Measurements from ENCODE around the gene PLCB1. TPM values are rescaled to one million over a fixed set of nuclear protein-coding genes. Genes with fewer than 3 reads are reported as not detected.

The PLCB1 gene
- total RNA-seq, 2 experiments from 2014 or later = 2.2 to 2.8 TPM

DNA sequence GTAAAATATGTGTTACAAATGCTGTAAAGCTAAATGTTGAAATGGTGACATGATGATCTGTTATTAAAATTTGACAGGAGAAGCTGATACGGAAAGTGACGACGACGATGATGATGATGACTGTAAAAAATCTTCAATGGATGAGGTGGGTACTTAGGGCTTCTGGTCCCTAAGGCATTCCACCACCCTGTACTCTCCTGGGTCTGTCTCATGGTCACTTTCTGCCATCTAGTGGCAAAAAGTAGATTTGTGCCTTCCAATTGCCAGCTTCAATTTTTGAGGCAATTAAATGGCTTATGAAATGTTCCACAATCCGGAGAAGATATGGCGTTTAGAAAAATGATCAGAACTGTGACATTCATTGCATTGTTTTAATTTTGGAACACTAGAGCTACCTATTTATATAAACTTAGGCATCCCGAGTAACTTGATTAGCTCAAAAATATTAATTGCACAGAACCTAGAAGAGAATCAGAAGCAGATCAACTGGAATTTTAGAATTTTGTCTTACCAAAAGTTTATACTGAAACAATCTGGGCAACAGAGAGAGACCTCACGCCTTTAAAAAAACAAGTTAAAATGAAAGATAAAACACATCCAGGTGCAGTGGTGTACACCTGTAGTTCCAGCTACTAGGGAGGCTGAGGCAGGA is 590.3 kb downstream of the PLCB1 start:
- Mint-ChIP-seq H3K9me3 (no peaks in the 10 kb centered on the region), H3K27me3 (peaks cover 3% of the 10 kb centered on the region), H3K27ac (no peak overlapping the region), H3K4me3 (no peak overlapping the region), H3K4me1 (no peaks in the 10 kb centered on the region), H3K36me3 (no peaks in the 10 kb centered on the region)
- no peak for DNase-seq

GRCh38 chr20:8723296-8723695 is 591.2 kb downstream of the PLCB1 start:
- DNase-seq = no peak
- H3K9me3 Mint-ChIP-seq = no peaks in the 10 kb centered on the region
- H3K36me3 Mint-ChIP-seq = no peaks in the 10 kb centered on the region
- peaks cover 3% of the 10 kb centered on the region for H3K27me3 Mint-ChIP-seq
- no peak overlapping the region for H3K27ac Mint-ChIP-seq
- no peak overlapping the region for H3K4me3 Mint-ChIP-seq
- H3K4me1 Mint-ChIP-seq = no peaks in the 10 kb centered on the region

GRCh38 chr20:8724884-8725283 is 592.8 kb downstream of the PLCB1 start:
- Mint-ChIP-seq H3K27me3 (peaks cover 3% of the 10 kb centered on the region), H3K27ac (no peak overlapping the region), H3K36me3 (no peaks in the 10 kb centered on the region), H3K4me3 (no peak overlapping the region), H3K4me1 (no peaks in the 10 kb centered on the region), H3K9me3 (no peaks in the 10 kb centered on the region)
- no peak for DNase-seq

DNA sequence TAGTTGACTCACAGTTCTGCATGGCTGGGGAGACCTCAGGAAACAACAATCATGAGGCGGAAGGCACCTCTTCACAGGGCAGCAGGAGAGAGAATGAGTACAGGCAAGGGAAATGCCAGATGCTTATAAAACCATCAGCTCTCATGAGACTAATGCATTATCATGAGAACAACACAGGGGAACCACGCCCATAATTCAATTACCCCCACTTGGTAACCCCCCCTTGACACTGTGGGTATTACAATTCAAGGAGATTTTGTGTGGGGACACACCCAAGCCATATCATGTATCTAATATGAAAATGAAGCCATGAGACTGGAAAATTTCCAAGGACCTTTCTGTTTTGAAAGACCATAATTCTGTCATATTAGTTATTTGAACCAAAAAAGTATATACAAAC is 594.4 kb downstream of the PLCB1 start:
- H3K27me3 Mint-ChIP-seq = peaks cover 3% of the 10 kb centered on the region
- no peaks in the 10 kb centered on the region for H3K9me3 Mint-ChIP-seq
- H3K4me3 Mint-ChIP-seq = no peak overlapping the region
- H3K4me1 Mint-ChIP-seq = no peaks in the 10 kb centered on the region
- no peaks in the 10 kb centered on the region for H3K36me3 Mint-ChIP-seq
- DNase-seq = no peak
- H3K27ac Mint-ChIP-seq = no peak overlapping the region

DNA sequence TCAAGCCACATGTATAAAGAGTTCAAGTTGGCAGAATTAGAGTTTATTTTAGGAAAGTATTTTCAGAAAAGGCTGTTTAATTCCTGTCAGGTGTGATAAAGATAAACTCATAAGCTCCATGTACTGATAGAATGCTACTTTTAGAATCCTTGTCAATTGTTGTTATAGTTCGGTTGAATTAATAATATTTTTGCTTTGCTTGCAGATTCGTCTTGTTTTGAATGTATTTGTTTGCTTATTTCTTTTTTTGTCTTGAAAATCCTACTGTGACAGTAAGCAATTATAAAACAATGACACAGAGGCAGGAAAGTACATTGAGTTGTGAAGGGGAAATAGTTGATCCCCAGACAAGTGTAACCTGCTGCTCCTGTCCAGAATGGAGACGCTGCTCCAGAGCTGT is 602.9 kb downstream of the PLCB1 start:
- DNase-seq = no peak
- Mint-ChIP-seq H3K36me3 (no peaks in the 10 kb centered on the region), H3K27ac (no peak overlapping the region), H3K4me1 (no peaks in the 10 kb centered on the region), H3K27me3 (no peaks in the 10 kb centered on the region), H3K9me3 (no peaks in the 10 kb centered on the region), H3K4me3 (no peak overlapping the region)

DNA sequence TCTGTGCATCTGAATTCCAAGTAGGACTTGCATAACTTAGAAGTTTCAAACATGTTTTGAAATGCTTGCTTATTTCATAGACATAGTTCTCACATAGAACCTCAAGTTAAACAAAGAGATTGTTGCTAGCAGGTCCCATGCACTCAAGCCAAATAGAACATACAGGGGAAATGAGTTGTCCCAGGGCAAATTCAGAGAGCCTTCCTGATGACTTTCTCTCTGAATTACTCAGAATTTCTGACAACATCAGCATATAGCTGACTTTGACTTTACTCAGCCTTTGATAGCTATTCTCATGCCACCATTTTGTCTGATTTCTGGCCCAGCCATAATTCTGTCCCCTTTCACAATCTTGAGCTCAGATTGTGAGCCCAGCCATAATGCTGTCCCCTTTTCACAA is 603.6 kb downstream of the PLCB1 start:
- Mint-ChIP-seq H3K36me3 (no peaks in the 10 kb centered on the region), H3K4me1 (no peaks in the 10 kb centered on the region), H3K4me3 (no peak overlapping the region), H3K27ac (no peak overlapping the region), H3K9me3 (no peaks in the 10 kb centered on the region), H3K27me3 (no peaks in the 10 kb centered on the region)
- no peak for DNase-seq

DNA sequence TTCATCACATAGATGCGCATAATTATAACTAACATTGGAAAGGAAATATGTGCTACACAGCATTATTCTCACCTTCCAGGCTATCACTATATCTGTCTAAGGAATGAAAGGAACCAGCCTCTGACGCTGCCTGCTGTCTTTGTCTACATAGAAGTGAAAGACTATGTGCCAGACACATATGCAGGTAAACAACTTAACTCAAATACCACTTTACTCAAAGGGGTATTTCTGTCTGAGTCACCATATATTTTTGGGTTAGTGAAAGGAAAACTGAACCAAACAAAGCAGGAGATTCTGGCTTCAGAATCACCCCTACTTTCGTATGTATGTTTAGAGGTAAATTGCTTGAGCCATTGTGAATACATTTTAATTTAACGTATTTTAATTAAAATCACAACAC is 608.2 kb downstream of the PLCB1 start:
- no peak overlapping the region for H3K4me3 Mint-ChIP-seq
- no peaks in the 10 kb centered on the region for H3K27me3 Mint-ChIP-seq
- DNase-seq = no peak

GRCh38 chr20:8744228-8744844 is 612.3 kb downstream of the PLCB1 start:
- no peak overlapping the region for H3K27ac Mint-ChIP-seq
- H3K27me3 Mint-ChIP-seq = no peaks in the 10 kb centered on the region
- no peak overlapping the region for H3K4me3 Mint-ChIP-seq
- no peaks in the 10 kb centered on the region for H3K9me3 Mint-ChIP-seq
- no peaks in the 10 kb centered on the region for H3K36me3 Mint-ChIP-seq
- H3K4me1 Mint-ChIP-seq = no peaks in the 10 kb centered on the region
- no peak for DNase-seq

More for the DNA sequence above, 608.2 kb downstream of the PLCB1 start:
- Mint-ChIP-seq H3K36me3 (no peaks in the 10 kb centered on the region), H3K9me3 (no peaks in the 10 kb centered on the region), H3K27ac (no peak overlapping the region), H3K4me1 (no peaks in the 10 kb centered on the region)

GRCh38 chr20:8749101-8749500 is 617.0 kb downstream of the PLCB1 start:
- Mint-ChIP-seq H3K27me3 (no peaks in the 10 kb centered on the region), H3K9me3 (no peaks in the 10 kb centered on the region), H3K4me1 (peaks cover 1% of the 10 kb centered on the region), H3K27ac (no peak overlapping the region), H3K4me3 (no peak overlapping the region), H3K36me3 (no peaks in the 10 kb centered on the region)
- DNase-seq = no peak

DNA sequence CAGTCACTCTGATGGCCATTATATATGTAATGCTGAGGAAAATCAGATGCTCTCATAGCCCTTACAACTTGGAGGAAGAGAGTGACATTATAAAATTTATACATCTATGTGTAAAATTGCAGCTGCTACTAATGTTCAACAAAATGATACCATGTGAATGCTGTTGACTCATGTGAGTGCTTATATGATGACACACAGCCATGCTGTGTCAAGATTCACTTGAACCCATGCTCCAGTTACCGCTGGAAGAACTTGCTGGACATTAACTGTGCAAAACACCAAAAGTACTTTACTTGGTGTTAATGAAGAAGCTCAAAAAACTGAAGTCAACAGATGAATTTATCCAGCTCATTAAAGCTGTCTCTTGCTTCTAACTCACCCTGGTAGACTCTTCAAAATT is 617.9 kb downstream of the PLCB1 start:
- Mint-ChIP-seq H3K9me3 (no peaks in the 10 kb centered on the region), H3K36me3 (no peaks in the 10 kb centered on the region), H3K4me1 (peaks cover 1% of the 10 kb centered on the region), H3K27ac (no peak overlapping the region), H3K27me3 (no peaks in the 10 kb centered on the region), H3K4me3 (no peak overlapping the region)
- no peak for DNase-seq

- Mint-ChIP-seq H3K9me3 (no peaks in the 10 kb centered on the region), H3K27ac (no peak overlapping the region), H3K4me1 (peaks cover 3% of the 10 kb centered on the region), H3K36me3 (no peaks in the 10 kb centered on the region), H3K4me3 (no peak overlapping the region), H3K27me3 (no peaks in the 10 kb centered on the region)
- no peak for DNase-seq
Observed at GRCh38 chr20:8755340-8756118, 623.5 kb downstream of the PLCB1 start.

DNA sequence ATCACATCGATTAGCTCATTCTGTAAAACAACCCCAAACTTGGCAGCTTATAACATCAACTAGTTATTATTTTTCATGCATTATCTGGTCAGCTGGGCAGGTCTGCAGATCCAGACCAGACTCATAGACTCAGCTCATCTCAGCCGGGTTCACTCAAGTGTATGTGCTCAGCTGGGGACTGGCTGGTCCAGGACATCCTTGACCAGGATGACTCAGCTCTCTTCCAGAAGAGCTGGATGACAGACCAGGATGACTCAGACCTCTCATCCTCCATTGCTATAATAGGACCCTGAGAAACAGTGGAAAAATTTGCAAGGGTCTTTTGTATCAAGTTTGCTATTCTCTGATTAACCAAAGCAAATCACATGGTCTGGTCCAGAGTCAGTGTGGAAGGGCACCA is 624.3 kb downstream of the PLCB1 start:
- peaks cover 3% of the 10 kb centered on the region for H3K4me1 Mint-ChIP-seq
- no peaks in the 10 kb centered on the region for H3K27me3 Mint-ChIP-seq
- DNase-seq = no peak
- H3K36me3 Mint-ChIP-seq = no peaks in the 10 kb centered on the region
- H3K27ac Mint-ChIP-seq = no peak overlapping the region
- H3K9me3 Mint-ChIP-seq = no peaks in the 10 kb centered on the region
- no peak overlapping the region for H3K4me3 Mint-ChIP-seq

GRCh38 chr20:8757146-8757545 is 625.1 kb downstream of the PLCB1 start:
- DNase-seq = no peak
- no peaks in the 10 kb centered on the region for H3K9me3 Mint-ChIP-seq
- H3K27ac Mint-ChIP-seq = no peak overlapping the region
- no peaks in the 10 kb centered on the region for H3K36me3 Mint-ChIP-seq
- no peaks in the 10 kb centered on the region for H3K27me3 Mint-ChIP-seq
- peaks cover 1% of the 10 kb centered on the region for H3K4me1 Mint-ChIP-seq
- no peak overlapping the region for H3K4me3 Mint-ChIP-seq

DNA sequence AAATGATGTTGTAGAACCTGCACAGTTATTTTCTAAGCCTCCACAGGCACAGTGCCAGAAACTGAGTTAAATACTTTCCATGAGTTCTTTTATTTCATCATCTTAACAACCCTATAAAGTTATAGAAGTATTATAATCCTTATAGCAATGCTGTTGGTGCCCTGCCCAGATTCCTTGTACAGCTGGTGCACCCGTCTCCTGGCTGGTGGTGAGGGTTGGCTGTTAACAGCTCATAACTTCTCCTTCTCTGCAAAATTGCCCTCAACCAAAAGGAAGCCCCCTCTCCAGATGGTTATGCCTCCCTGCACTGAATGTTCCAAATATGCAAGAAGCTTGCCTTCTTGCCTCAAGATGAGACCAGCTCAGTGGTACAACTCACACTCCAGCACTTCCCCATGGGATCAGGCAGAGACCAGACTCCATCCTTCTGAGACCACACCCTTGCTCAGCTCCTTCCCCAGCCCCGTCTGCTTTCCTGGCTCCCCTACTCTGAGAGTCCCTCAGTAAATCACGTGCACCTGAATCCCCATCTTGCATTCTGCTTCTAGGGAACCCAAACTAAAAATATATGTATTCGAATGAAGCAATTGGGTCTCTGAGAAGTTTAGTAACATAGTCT is 632.4 kb downstream of the PLCB1 start:
- Mint-ChIP-seq H3K4me1 (peaks cover 3% of the 10 kb centered on the region), H3K27me3 (no peaks in the 10 kb centered on the region), H3K4me3 (no peak overlapping the region), H3K36me3 (no peaks in the 10 kb centered on the region), H3K27ac (no peak overlapping the region), H3K9me3 (no peaks in the 10 kb centered on the region)
- DNase-seq = no peak

DNA sequence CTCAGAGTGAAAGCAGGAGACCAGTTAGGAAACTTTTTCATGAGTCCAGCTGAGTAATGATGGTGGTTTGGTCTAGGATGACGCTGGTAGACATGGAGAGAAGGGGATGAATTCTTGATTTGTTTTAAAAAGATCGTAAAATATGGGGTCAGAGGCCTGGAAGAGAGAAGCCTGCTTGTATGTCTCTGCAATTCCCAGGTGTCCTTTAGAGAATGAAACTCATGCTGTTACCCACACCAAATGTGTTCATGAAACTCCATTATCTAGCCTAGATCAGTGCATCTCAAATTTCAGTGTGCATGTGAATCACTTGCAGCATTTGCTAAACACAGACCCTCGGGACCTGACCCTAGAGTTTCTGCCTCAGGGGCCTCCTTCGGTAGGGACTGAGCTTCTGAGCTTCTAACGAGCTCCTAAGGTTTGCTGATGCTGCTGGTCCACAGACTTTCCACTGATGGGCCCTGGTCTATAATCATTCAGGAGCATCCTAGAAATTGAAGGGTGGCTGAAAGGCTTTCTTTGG is 634.9 kb downstream of the PLCB1 start:
- Mint-ChIP-seq H3K4me3 (no peak overlapping the region), H3K9me3 (no peaks in the 10 kb centered on the region), H3K27me3 (no peaks in the 10 kb centered on the region), H3K27ac (no peak overlapping the region), H3K4me1 (peaks cover 3% of the 10 kb centered on the region), H3K36me3 (no peaks in the 10 kb centered on the region)
- no peak for DNase-seq
